GM12878 (cell line): ENCODE measurements around the gene ROR2. TPM values are rescaled to one million over a fixed set of nuclear protein-coding genes. Genes with fewer than 3 reads are reported as not detected.

Experiments used
- ATAC-seq: fragments of 200-7000 bp; cut with Tn5 transposase; 3 replicates; pipeline ENCODE4 v1.9.1; 2020; ENCODE audit warnings: mild to moderate bottlenecking, moderate library complexity
- BruUV-seq: library from RNA; stranded (reverse); fragments of 400-500 nt; replicated peaks from 2 replicates; lab custom pipeline; 2021; lab: Mats Ljungman, UMichigan
- CTCF ChIA-PET: fragments of 300-600 bp; sonication (Branson Sonifier 250); formaldehyde crosslinking; extraction: SDS; loops from one replicate; lab custom pipeline; 2021; ENCODE audit warnings: inconsistent platforms; lab: Yijun Ruan, JAX
- POLR2A ChIA-PET: fragments of 350-600 bp; formaldehyde crosslinking; extraction: SDS; loops from one replicate; lab custom pipeline; 2021; ENCODE audit warnings: inconsistent platforms; lab: Charles Lee
- RAD21 ChIA-PET: fragments of 300-600 bp; sonication (Branson Sonifier 250); formaldehyde crosslinking; loops from one replicate; lab custom pipeline; 2023; ENCODE audit warnings: antibody characterized with exemption; ENCODE audit not compliant: unreplicated experiment; lab: Charles Lee
- SMC1A ChIA-PET: fragments of 300-600 bp; sonication (Branson Sonifier 250); formaldehyde crosslinking; loops from one replicate; lab custom pipeline; 2023; ENCODE audit not compliant: unreplicated experiment, uncharacterized antibody; lab: Charles Lee
- DNase-seq: peaks from one replicate; pipeline ENCODE4 v3.0.0-alpha.2; 2011; ENCODE audit warnings: low read depth, low spot score
- FAIRE-seq: peaks from 3 replicates; lab custom pipeline; 2011; peaks lifted over from hg19 to GRCh38; lab: Jason Lieb, UNC
- H2AFZ ChIP-seq: 2 replicates; pipeline ENCODE4 v1.6.0; 2011; ENCODE audit warnings: low read depth, low read length, control low read depth; ENCODE audit not compliant: control insufficient read depth
- H3K27ac ChIP-seq: 2 replicates; pipeline ENCODE4 v1.5.1; 2011; ENCODE audit warnings: control low read depth; ENCODE audit not compliant: control insufficient read depth, insufficient read depth
- H3K27me3 ChIP-seq, 2 experiments: replicated peaks in 1 of 2; 2 replicates each; pipeline versions ENCODE4 v1.6.0 to v1.6.1; 2011; ENCODE audit warnings: low read length in 1 of 2; ENCODE audit not compliant: control insufficient read depth in 2 of 2, insufficient read depth in 2 of 2
- H3K36me3 ChIP-seq, 2 experiments: 2 replicates each; pipeline ENCODE4 v1.5.1; 2011; ENCODE audit warnings: low read length in 1 of 2; ENCODE audit not compliant: control insufficient read depth in 2 of 2, insufficient read depth in 2 of 2
- H3K4me1 ChIP-seq: 2 replicates; pipeline ENCODE4 v1.6.1; 2011; ENCODE audit warnings: mild to moderate bottlenecking, low read length, moderate library complexity, mixed read lengths; ENCODE audit not compliant: control insufficient read depth, insufficient read depth
- H3K4me2 ChIP-seq: 2 replicates; pipeline ENCODE4 v1.6.0; 2011; ENCODE audit warnings: control low read depth; ENCODE audit not compliant: control insufficient read depth, insufficient read depth
- H3K4me3 ChIP-seq: fragments of 200-600 bp; sonication (generic); 2 replicates; pipeline ENCODE4 v1.5.1; 2016
- H3K79me2 ChIP-seq: 2 replicates; pipeline ENCODE4 v1.6.0; 2011; ENCODE audit warnings: low read length; ENCODE audit not compliant: control insufficient read depth, insufficient read depth
- H3K9ac ChIP-seq: 2 replicates; pipeline ENCODE4 v1.8.0; 2011; ENCODE audit warnings: low read length, control low read depth, mixed read lengths; ENCODE audit not compliant: control insufficient read depth, insufficient read depth
- H3K9me3 ChIP-seq: replicated peaks from 3 replicates; pipeline ENCODE4 v1.5.1; 2011; ENCODE audit warnings: mild to moderate bottlenecking, low read length; ENCODE audit not compliant: control insufficient read depth, insufficient read depth
- H4K20me1 ChIP-seq: 2 replicates; pipeline ENCODE4 v1.6.0; 2011; ENCODE audit not compliant: control insufficient read depth, insufficient read depth
- ASH2L ChIP-seq: fragments of 300-600, 200-600 bp; sonication (generic); IDR thresholded peaks from 2 replicates; pipeline ENCODE4 v1.6.1; 2017; ENCODE audit warnings: low read depth, mild to moderate bottlenecking, borderline replicate concordance
- CREB1 ChIP-seq: IDR thresholded peaks from 2 replicates; pipeline ENCODE4 v1.6.1; 2012; ENCODE audit warnings: low read depth, mild to moderate bottlenecking, inconsistent platforms
- HCFC1 ChIP-seq: fragments of 150-350 bp; IDR thresholded peaks from 2 replicates; pipeline ENCODE4 v1.6.1; 2014; ENCODE audit warnings: low read length
- HDAC6 ChIP-seq: fragments of 200-600 bp; sonication (generic); IDR thresholded peaks from one replicate; pipeline ENCODE4 v1.8.0; 2017; ENCODE audit warnings: antibody characterized with exemption; ENCODE audit not compliant: unreplicated experiment
- KAT2A ChIP-seq: conservative IDR thresholded peaks from 2 replicates; pipeline ENCODE4 v1.6.1; 2011; ENCODE audit warnings: low read depth, low read length; ENCODE audit not compliant: control insufficient read depth
- MXI1 ChIP-seq: fragments of 150-350 bp; IDR thresholded peaks from 2 replicates; pipeline ENCODE4 v1.6.1; 2011; ENCODE audit warnings: low read depth, mild to moderate bottlenecking, inconsistent platforms, low read length, improper control_type of control experiment
- NFYB ChIP-seq: IDR thresholded peaks from 2 replicates; pipeline ENCODE4 v1.6.1; 2011; ENCODE audit warnings: low read depth, mild to moderate bottlenecking, low read length, improper control_type of control experiment, moderate library complexity; ENCODE audit not compliant: insufficient read depth
- POLR2AphosphoS2 ChIP-seq: IDR thresholded peaks from 2 replicates; pipeline ENCODE4 v1.6.1; 2011; ENCODE audit warnings: low read depth, mild to moderate bottlenecking, low read length, improper control_type of control experiment, moderate library complexity
- POU2F2 ChIP-seq: IDR thresholded peaks from 3 replicates; pipeline ENCODE4 v1.6.1; 2011; ENCODE audit warnings: low read depth, mild to moderate bottlenecking, low read length, borderline replicate concordance
- TCF7 ChIP-seq: IDR thresholded peaks from 2 replicates; pipeline ENCODE4 v1.6.1; 2014; ENCODE audit warnings: antibody characterized with exemption, borderline replicate concordance
- YY1 ChIP-seq: IDR thresholded peaks from 2 replicates; pipeline ENCODE4 v1.6.1; 2011; ENCODE audit warnings: low read depth, mild to moderate bottlenecking, low read length
- ZBED1 ChIP-seq: IDR thresholded peaks from 2 replicates; pipeline ENCODE4 v1.6.1; 2016; ENCODE audit warnings: borderline replicate concordance
- ZNF622 ChIP-seq: fragments of 450-650 bp; IDR thresholded peaks from 2 replicates; pipeline ENCODE4 v1.6.1; 2017; ENCODE audit warnings: mild to moderate bottlenecking, inconsistent platforms
- ZSCAN29 ChIP-seq: fragments of 450-650 bp; IDR thresholded peaks from 2 replicates; pipeline ENCODE4 v1.6.1; 2017; ENCODE audit warnings: mild to moderate bottlenecking, moderate library complexity
- WGBS: methylation state at CpG from one replicate; pipeline ENCODE4 v1.1.6; 2016; ENCODE audit warnings: low lambda C conversion rate; ENCODE audit not compliant: insufficient replicate concordance, insufficient coverage; ENCODE audit errors: missing lambda C conversion rate; 5-methylcytosine and 5-hydroxymethylcytosine counted together
- in situ Hi-C: fragments of 300-500 bp; cut with MboI; formaldehyde crosslinking; loops from 9 replicates; pipeline ENCODE4 v1.14.3; 2018; ENCODE audit warnings: mixed read lengths
- intact Hi-C: fragments of 100-400 bp; cut with micrococcal nuclease; formaldehyde crosslinking; loops from one replicate; pipeline ENCODE4 v1.14.2; 2022; ENCODE audit not compliant: unreplicated experiment
- polyA plus RNA-seq, 11 experiments: library from polyadenylated mRNA; depleted of rRNA in 4 of 11; unstranded in 6 of 11; stranded (reverse) in 5 of 11; fragments of >200 nt; fragmentation: Nextera tagmentation in 4 of 11; fragmentation: Illumina TruSeq in 1 of 11; extraction: Ambion mirVana in 4 of 11; extraction: Trizol in 1 of 11; gene quantifications; 1 replicate in 1 of 11; 2 replicates in 10 of 11; pipeline versions ENCODE4 v1.2.1 to v1.2.3, GENCODE V29; 2011 to 2016; ENCODE audit warnings: inconsistent platforms in 2 of 11, missing spikeins in 2 of 11, low read depth in 1 of 11
- total RNA-seq, 4 experiments: library from RNA; depleted of rRNA in 3 of 4; stranded (reverse); fragments of >200 nt in 3 of 4; fragmentation: Illumina TruSeq in 1 of 4; extraction: Trizol in 1 of 4; gene quantifications; 2 replicates each; pipeline versions ENCODE4 v1.2.1 to v1.2.3, GENCODE V29; 2013 to 2021
- TF ChIP-seq, protein P1 (sequence below): IDR thresholded peaks from 2 replicates; pipeline ENCODE4 v1.6.1; 2011; ENCODE audit warnings: low read depth, mild to moderate bottlenecking, low read length, moderate library complexity, borderline replicate concordance; ENCODE audit errors: extremely low read depth
- TF ChIP-seq, protein P2 (sequence below): IDR thresholded peaks from 2 replicates; pipeline ENCODE4 v1.6.1; 2012; ENCODE audit warnings: low read length, inconsistent platforms
- TF ChIP-seq, protein P3 (sequence below): fragments of 450-650 bp; IDR thresholded peaks from 2 replicates; pipeline ENCODE4 v1.6.1; 2017; ENCODE audit warnings: borderline replicate concordance

ROR2 gene
- total and polyA plus RNA-seq, 10 of the 15 experiments (the other 5 are each of a cell fraction or from before 2014, with no cell fraction given) = 0.03 to 0.05 TPM; not detected in 8

DNA sequence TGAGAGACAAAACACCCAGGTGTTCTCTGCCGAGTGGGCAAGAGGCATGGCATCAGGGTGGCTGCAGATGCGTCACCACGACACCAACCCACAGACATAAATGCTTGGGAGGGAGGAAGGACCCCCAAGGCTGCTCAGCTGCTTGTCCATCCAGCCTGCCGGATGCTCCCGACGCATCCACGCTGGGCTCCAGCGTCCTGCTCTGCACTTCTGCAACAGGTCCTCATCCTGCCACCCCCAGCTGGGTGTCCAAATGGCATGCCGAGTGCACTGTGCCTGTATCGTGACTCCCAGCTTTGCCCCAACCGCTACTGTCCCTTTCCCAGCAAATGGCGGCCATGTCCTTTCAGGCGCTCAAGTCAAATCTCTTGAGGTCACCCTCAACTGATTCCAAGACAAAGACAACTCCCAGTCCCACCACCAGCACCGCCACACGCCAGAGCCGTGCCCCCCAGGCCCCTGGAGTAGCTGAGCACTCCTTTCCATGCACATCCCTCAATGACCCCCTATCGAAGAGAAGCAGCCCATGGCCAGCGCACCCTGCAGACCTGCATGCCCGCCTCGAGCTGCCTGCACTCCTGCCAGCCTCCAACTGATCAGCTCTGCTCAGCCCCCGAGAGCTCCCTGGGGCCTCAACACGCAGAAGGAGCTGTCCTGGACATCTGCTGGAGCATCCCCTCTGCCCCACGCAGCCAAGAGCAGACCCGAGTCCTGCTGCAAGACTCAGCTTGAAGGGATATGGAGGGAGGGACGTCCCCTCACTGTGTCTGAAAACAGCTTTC is 116.7 kb downstream of the ROR2 start:
- ATAC-seq = no peak
- Histone ChIP-seq H3K4me1 (no peaks in the 10 kb centered on the region), H3K27ac (no peak overlapping the region), H3K4me3 (no peak overlapping the region), H4K20me1 (no peaks in the 10 kb centered on the region), H3K9me3 (no peaks in the 10 kb centered on the region), H3K4me2 (no peak overlapping the region), H3K9ac (no peak overlapping the region), H3K27me3 (peaks cover 0 to 4% of the 10 kb centered on the region in 2 experiments; a peak in 1 of 4 replicates), H3K79me2 (no peaks in the 10 kb centered on the region), H3K36me3 (no peaks in the 10 kb centered on the region), H2AFZ (no peak overlapping the region)
- intact Hi-C loops (no loop called here), in situ Hi-C loops (no loop called here)
- no peak for TF ChIP-seq NFYB
- no peak for TF ChIP-seq HCFC1
- TF ChIP-seq KAT2A = no peak
- no peak for TF ChIP-seq ZNF622
- TF ChIP-seq CREB1 = no peak
- no peak for TF ChIP-seq POU2F2
- TF ChIP-seq TCF7 = no peak
- no peak for TF ChIP-seq POLR2AphosphoS2
- TF ChIP-seq, protein P1, sequence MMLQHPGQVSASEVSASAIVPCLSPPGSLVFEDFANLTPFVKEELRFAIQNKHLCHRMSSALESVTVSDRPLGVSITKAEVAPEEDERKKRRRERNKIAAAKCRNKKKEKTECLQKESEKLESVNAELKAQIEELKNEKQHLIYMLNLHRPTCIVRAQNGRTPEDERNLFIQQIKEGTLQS = no peak
- no peak for TF ChIP-seq ZSCAN29
- no peak for TF ChIP-seq MXI1
- TF ChIP-seq HDAC6 = no peak
- TF ChIP-seq ASH2L = no peak
- no peak for TF ChIP-seq YY1
- TF ChIP-seq, protein P2, sequence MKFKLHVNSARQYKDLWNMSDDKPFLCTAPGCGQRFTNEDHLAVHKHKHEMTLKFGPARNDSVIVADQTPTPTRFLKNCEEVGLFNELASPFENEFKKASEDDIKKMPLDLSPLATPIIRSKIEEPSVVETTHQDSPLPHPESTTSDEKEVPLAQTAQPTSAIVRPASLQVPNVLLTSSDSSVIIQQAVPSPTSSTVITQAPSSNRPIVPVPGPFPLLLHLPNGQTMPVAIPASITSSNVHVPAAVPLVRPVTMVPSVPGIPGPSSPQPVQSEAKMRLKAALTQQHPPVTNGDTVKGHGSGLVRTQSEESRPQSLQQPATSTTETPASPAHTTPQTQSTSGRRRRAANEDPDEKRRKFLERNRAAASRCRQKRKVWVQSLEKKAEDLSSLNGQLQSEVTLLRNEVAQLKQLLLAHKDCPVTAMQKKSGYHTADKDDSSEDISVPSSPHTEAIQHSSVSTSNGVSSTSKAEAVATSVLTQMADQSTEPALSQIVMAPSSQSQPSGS = no peak
- no peak for TF ChIP-seq ZBED1
- TF ChIP-seq, protein P3, sequence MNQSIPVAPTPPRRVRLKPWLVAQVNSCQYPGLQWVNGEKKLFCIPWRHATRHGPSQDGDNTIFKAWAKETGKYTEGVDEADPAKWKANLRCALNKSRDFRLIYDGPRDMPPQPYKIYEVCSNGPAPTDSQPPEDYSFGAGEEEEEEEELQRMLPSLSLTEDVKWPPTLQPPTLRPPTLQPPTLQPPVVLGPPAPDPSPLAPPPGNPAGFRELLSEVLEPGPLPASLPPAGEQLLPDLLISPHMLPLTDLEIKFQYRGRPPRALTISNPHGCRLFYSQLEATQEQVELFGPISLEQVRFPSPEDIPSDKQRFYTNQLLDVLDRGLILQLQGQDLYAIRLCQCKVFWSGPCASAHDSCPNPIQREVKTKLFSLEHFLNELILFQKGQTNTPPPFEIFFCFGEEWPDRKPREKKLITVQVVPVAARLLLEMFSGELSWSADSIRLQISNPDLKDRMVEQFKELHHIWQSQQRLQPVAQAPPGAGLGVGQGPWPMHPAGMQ = no peak
- 58% methylated on average over 25 of the region's 25 CpGs for WGBS
- SMC1A ChIA-PET = no interaction called here
- RAD21 ChIA-PET = no interaction called here
- CTCF ChIA-PET = no interaction called here
- BruUV-seq = no TSS peak
- FAIRE-seq = no peak
- no peak for DNase-seq
- POLR2A ChIA-PET = no interaction called here
